ENCODE measurements around the gene CTNNA3. TPM values are rescaled to one million over a fixed set of nuclear protein-coding genes. Genes with fewer than 3 reads are reported as not detected.
"Not testable (repeated sequence)": the region's sequence is repeated elsewhere in the genome, so short reads cannot be mapped to it uniquely, and the experiment has no call there.

Gene CTNNA3
- total RNA-seq, 1 donor from 2014 or later = 0.46 TPM

DNA sequence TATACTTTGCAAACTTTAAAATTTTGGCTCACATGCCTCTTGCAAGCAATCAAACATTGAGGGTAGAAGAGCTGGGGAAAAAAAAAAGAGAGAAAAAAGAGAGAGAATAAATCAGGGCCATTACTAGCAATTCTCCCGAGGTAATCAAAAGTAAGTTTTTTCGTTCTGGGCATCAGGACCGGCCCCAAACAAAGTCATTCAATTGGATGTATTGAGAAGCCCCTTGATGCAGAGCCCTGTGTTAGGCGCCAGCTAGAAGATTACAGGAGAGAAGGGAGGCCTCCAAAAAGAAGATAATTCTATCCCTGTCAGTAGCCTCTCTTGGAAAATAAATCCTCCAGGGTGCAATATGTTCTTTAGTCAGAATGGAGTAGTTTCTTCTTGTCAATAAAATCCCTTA, 2.2 kb upstream of the CTNNA3 start:
- TF ChIP-seq, protein P1, sequence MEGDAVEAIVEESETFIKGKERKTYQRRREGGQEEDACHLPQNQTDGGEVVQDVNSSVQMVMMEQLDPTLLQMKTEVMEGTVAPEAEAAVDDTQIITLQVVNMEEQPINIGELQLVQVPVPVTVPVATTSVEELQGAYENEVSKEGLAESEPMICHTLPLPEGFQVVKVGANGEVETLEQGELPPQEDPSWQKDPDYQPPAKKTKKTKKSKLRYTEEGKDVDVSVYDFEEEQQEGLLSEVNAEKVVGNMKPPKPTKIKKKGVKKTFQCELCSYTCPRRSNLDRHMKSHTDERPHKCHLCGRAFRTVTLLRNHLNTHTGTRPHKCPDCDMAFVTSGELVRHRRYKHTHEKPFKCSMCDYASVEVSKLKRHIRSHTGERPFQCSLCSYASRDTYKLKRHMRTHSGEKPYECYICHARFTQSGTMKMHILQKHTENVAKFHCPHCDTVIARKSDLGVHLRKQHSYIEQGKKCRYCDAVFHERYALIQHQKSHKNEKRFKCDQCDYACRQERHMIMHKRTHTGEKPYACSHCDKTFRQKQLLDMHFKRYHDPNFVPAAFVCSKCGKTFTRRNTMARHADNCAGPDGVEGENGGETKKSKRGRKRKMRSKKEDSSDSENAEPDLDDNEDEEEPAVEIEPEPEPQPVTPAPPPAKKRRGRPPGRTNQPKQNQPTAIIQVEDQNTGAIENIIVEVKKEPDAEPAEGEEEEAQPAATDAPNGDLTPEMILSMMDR (conservative IDR thresholded peaks at IDR 0.05; ENCODE audit: low read depth, low read length) = no peak
- H3K4me3 ChIP-seq (ENCODE audit: low read depth, low read length) = no peak overlapping the region
- DNase-seq (ENCODE audit: low read depth) = no peak

- no peak overlapping the region for H3K4me3 ChIP-seq (ENCODE audit: low read depth, low read length)
- TF ChIP-seq, protein P1 (conservative IDR thresholded peaks at IDR 0.05; ENCODE audit: low read depth, low read length) = peak; percentile 78
- DNase-seq (ENCODE audit: low read depth) = peak; percentile 18
Observed at GRCh38 chr10:67697724-67698131, 1.7 kb upstream of the CTNNA3 start.

GRCh38 chr10:67696679-67697078, 684 bp upstream of the CTNNA3 start:
- no peak for DNase-seq (ENCODE audit: low read depth)
- no peak overlapping the region for H3K4me3 ChIP-seq (ENCODE audit: low read depth, low read length)
- TF ChIP-seq, protein P1 (conservative IDR thresholded peaks at IDR 0.05; ENCODE audit: low read depth, low read length) = no peak

- DNase-seq (ENCODE audit: low read depth) = no peak
- H3K4me3 ChIP-seq (ENCODE audit: low read depth, low read length) = no peak overlapping the region
- TF ChIP-seq, protein P1 (conservative IDR thresholded peaks at IDR 0.05; ENCODE audit: low read depth, low read length) = no peak
Observed at GRCh38 chr10:67695555-67695954, 440 bp downstream of the CTNNA3 start.

DNA sequence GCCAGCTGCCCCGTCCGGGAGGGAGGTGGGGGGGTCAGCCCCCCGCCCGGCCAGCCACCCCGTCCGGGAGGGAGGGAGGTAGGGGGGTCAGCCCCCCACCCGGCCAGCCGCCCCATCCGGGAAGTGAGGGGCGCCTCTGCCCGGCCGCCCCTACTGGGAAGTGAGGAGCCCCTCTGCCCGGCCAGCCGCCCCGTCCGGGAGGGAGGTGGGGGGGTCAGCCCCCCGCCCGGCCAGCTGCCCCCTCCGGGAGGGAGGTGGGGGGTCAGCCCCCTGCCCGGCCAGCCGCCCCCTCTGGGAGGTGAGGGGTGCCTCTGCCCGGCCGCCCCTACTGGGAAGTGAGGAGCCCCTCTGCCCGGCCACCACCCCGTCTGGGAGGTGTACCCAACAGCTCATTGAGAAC, 4.1 kb downstream of the CTNNA3 start:
- not testable (repeated sequence) for DNase-seq (ENCODE audit: low read depth)

DNA sequence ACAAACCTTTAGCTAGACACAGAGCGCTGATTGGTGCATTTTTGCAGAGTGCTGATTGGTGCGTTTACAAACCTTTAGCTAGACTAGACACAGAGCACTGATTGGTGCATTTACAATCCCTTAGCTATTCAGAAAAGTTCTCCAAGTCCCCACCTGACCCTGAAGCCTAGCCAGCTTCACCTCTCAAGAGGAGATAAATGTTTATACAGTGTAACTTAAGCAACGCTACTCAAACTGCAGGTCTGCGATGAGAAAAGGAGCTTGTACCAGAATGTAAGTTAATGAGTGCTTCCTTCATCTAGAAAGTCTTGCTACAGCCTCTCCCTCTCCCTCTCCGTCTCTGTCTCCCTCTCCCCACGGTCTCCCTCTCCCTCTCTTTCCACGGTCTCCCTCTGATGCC, 5.5 kb downstream of the CTNNA3 start:
- H3K4me3 ChIP-seq (ENCODE audit: low read depth, low read length); DNase-seq (ENCODE audit: low read depth): not testable (repeated sequence)

More for the DNA sequence above, 4.1 kb downstream of the CTNNA3 start:
- H3K4me3 ChIP-seq (ENCODE audit: low read depth, low read length) = not testable (repeated sequence)

- not testable (repeated sequence) for H3K4me3 ChIP-seq (ENCODE audit: low read depth, low read length); DNase-seq (ENCODE audit: low read depth)
Observed at GRCh38 chr10:67684140-67684539, 11.9 kb downstream of the CTNNA3 start.

DNA sequence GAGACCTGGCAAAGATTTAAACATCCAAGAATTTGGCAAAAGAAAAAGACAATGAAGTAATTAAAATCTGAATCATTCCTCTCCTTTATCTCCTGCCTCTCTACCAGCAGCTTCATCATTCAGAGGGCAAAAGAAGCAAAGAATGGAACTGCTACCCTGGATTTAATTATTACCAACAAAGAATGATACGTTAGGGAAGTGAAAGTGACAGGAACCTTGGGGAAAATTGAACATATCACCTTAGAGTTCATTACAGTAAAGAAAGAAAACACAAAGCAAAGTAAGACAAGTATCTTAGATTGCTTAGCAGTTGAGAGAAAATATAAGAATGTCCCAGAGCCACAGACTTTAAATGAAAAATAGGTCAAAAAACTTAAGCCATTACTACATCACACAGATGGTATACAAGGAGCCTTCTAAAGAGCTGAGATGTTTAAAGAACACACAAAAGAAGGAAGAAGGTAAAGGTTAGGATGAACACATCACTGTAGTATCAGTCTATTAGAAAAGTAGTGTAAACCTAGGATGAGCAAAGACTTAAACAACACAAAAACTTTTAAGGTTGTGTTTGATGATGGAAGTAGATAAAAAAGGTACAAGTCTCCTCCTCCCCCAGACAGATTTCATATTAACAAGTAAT, 17.5 kb downstream of the CTNNA3 start:
- no peak overlapping the region for H3K4me3 ChIP-seq (ENCODE audit: low read depth, low read length)

More for the DNA sequence above, 17.5 kb downstream of the CTNNA3 start:
- TF ChIP-seq, protein P1 (conservative IDR thresholded peaks at IDR 0.05; ENCODE audit: low read depth, low read length) = no peak
- DNase-seq (ENCODE audit: low read depth) = no peak
